ENCODE data around the gene EPHB2.

DNA sequence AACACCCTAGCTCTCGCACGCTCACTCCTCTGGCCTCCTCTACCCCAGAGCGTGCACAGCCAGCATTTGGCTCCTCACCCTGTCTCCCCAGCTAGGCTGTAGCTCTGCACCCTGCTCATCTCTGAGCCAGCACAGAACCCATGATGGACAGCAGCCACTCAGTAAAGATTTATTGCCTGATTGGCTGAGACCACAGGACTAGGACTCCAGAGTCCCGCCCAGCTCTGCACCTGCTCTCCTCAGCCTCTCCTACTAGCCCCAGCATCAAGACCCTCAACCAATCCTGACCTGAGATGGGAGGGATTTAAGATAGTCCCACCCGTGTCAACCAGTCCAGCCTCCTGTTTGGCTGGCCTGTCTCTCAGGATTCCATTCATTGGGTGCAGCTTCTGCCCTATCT is 48.3 kb upstream of the EPHB2 start:
- TF ChIP-seq, protein P1, sequence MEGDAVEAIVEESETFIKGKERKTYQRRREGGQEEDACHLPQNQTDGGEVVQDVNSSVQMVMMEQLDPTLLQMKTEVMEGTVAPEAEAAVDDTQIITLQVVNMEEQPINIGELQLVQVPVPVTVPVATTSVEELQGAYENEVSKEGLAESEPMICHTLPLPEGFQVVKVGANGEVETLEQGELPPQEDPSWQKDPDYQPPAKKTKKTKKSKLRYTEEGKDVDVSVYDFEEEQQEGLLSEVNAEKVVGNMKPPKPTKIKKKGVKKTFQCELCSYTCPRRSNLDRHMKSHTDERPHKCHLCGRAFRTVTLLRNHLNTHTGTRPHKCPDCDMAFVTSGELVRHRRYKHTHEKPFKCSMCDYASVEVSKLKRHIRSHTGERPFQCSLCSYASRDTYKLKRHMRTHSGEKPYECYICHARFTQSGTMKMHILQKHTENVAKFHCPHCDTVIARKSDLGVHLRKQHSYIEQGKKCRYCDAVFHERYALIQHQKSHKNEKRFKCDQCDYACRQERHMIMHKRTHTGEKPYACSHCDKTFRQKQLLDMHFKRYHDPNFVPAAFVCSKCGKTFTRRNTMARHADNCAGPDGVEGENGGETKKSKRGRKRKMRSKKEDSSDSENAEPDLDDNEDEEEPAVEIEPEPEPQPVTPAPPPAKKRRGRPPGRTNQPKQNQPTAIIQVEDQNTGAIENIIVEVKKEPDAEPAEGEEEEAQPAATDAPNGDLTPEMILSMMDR (IDR thresholded peaks at IDR 0.05): no peak
- no peak for TF ChIP-seq POLR2A (IDR thresholded peaks at IDR 0.05)
